Memory B cell (primary cell): ENCODE measurements around the gene CNTN2.

Experiments used
- ATAC-seq: fragments of 150-1000 bp; cut with Tn5 transposase; 2 replicates; pipeline ENCODE4 v1.10.0; 2021; ENCODE audit warnings: low read depth, mild to moderate bottlenecking, moderate library complexity
- DNase-seq, 2 donors: peaks; one replicate each; pipeline ENCODE4 v3.0.0; 2022; ENCODE audit warnings: low spot score in 2 of 2
- H3K27ac Mint-ChIP-seq: one replicate; pipeline ENCODE4 v1.8.0; 2022; ENCODE audit warnings: mild to moderate bottlenecking, moderate library complexity, mixed read lengths
- H3K27me3 Mint-ChIP-seq: one replicate; pipeline ENCODE4 v1.8.0; 2022; ENCODE audit warnings: mixed read lengths
- H3K36me3 Mint-ChIP-seq: one replicate; pipeline ENCODE4 v1.8.0; 2022; ENCODE audit warnings: mild to moderate bottlenecking, mixed read lengths
- H3K4me1 Mint-ChIP-seq: one replicate; pipeline ENCODE4 v1.8.0; 2022; ENCODE audit warnings: mixed read lengths
- H3K4me3 Mint-ChIP-seq: one replicate; pipeline ENCODE4 v1.8.0; 2022; ENCODE audit warnings: mild to moderate bottlenecking, moderate library complexity, mixed read lengths
- H3K9me3 Mint-ChIP-seq: one replicate; pipeline ENCODE4 v1.8.0; 2022; ENCODE audit warnings: mixed read lengths

CNTN2 gene, protein sequence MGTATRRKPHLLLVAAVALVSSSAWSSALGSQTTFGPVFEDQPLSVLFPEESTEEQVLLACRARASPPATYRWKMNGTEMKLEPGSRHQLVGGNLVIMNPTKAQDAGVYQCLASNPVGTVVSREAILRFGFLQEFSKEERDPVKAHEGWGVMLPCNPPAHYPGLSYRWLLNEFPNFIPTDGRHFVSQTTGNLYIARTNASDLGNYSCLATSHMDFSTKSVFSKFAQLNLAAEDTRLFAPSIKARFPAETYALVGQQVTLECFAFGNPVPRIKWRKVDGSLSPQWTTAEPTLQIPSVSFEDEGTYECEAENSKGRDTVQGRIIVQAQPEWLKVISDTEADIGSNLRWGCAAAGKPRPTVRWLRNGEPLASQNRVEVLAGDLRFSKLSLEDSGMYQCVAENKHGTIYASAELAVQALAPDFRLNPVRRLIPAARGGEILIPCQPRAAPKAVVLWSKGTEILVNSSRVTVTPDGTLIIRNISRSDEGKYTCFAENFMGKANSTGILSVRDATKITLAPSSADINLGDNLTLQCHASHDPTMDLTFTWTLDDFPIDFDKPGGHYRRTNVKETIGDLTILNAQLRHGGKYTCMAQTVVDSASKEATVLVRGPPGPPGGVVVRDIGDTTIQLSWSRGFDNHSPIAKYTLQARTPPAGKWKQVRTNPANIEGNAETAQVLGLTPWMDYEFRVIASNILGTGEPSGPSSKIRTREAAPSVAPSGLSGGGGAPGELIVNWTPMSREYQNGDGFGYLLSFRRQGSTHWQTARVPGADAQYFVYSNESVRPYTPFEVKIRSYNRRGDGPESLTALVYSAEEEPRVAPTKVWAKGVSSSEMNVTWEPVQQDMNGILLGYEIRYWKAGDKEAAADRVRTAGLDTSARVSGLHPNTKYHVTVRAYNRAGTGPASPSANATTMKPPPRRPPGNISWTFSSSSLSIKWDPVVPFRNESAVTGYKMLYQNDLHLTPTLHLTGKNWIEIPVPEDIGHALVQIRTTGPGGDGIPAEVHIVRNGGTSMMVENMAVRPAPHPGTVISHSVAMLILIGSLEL

DNA sequence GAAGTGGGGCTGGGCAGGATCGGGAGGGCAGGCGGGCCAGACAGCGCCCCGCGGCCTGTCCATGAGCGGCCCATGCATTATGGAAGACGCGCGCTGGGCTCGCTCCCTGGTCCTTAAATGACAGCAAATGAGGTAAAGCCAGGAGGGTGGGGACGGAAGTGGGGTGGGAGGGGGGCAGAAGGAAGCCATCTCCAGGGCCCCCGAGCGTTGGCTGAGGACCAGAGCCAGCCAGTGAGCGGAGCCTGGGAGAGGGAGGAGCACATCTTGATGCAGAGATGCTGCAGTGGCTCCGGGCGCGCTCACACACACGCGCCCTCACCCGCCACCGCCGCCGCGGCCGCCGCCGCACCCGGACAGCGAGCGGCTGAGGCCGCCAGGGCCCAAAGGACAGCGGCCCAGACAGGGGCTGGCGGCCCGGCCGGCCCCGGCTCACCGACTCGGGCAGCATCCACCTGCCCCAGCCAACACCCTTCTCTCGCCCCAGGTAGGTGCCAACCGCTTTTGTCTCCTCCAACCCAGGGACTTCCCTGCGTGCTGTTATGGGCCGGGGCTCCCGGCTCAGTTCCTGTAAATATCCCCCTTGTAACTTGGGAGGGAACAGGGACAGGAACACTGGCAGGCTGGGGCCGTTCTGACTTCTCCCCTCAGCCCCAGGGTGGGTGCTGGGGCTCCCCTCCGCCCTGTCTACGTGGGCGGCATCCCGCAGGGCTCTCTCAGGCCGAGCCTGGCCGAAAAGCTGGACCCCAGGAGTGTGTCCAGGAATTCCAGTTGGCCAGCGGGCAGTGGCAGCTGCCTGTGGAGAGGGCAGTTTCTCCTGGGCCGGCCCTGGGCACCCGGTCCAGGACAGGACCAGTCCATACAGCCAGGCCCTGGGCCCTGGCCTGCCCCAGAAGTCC lies at the start of gene CNTN2:
Gene CNTN2 (plus strand): TSS at position 302 of the 896 bp plus-strand sequence. CDS start 9,974 bp downstream, outside the sequence.
- ATAC-seq (no peak), DNase-seq (no peak)
- Mint-ChIP-seq H3K4me3 (no peak within 1 kb of the TSS), H3K27ac (no peak within 1 kb of the TSS), H3K27me3 (peaks cover 30% of the 10 kb centered on the region), H3K4me1 (no peaks in the 10 kb centered on the region), H3K9me3 (no peaks in the 10 kb centered on the region), H3K36me3 (no peaks in the 10 kb centered on the region)

DNA sequence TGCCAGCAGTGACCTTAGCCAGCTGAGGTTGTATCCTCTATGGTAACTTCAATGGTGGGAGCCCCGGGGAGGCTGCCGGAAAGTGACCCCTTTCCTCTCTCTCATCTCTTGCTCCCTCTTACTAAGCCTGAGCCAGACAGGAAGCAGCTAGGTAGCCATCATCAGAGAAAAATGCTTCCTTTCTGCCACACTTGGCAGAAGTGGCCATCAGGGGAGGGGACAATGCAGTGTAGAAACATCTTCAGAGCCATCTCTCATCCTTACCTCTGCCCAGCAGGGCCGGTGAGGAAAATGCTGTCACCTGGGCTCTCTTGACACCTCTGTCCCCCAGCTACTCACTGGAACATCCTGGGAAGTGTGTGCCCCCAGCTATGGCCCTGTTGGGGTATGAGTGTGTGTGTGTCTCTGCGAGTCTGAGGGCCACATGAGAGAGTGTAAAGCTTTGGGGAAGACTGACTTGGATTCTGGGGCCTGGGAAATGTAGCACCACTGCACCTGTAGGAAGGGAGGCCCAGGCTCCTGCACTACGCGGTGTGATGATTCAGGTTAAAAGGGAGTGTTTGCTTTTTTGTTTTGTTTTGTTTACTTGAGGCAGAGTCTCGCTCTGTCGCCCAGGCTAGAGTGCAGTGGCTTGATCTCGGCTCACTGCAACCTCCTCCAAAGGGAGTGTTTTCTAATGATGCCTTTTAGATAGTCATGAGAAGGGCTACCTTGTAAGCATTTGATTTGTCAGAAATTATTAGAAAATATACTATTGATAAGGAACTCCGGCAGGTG lies 48.7 kb upstream of the CNTN2 start:
- Mint-ChIP-seq H3K27ac (peak overlapping the region; percentile 0), H3K9me3 (no peaks in the 10 kb centered on the region), H3K27me3 (peaks cover 7% of the 10 kb centered on the region), H3K4me1 (peaks cover 16% of the 10 kb centered on the region), H3K4me3 (no peak overlapping the region), H3K36me3 (no peaks in the 10 kb centered on the region)
- DNase-seq (no peak), ATAC-seq (no peak)

DNA sequence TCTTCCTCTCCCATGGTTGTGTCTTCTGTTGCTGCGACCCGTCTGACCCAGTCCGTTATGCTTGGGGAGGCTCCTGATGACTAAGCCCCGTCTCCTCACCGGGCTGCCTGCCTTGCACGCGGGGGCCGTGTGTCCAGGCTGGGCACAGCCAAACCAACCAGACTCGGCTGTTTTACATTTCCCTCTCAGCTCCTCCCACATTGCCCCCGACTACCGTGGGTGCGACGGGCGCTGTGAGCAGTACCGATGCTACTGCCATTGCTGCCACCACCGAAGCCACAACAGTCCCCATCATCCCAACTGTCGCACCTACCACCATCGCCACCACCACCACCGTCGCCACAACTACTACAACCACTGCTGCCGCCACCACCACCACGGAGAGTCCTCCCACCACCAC lies 46.0 kb upstream of the CNTN2 start:
- no peaks in the 10 kb centered on the region for H3K36me3 Mint-ChIP-seq
- DNase-seq (no peak), ATAC-seq (no peak)
- no peak overlapping the region for H3K4me3 Mint-ChIP-seq
- no peak overlapping the region for H3K27ac Mint-ChIP-seq
- no peaks in the 10 kb centered on the region for H3K9me3 Mint-ChIP-seq
- H3K4me1 Mint-ChIP-seq = peaks cover 14% of the 10 kb centered on the region
- H3K27me3 Mint-ChIP-seq = peaks cover 11% of the 10 kb centered on the region

DNA sequence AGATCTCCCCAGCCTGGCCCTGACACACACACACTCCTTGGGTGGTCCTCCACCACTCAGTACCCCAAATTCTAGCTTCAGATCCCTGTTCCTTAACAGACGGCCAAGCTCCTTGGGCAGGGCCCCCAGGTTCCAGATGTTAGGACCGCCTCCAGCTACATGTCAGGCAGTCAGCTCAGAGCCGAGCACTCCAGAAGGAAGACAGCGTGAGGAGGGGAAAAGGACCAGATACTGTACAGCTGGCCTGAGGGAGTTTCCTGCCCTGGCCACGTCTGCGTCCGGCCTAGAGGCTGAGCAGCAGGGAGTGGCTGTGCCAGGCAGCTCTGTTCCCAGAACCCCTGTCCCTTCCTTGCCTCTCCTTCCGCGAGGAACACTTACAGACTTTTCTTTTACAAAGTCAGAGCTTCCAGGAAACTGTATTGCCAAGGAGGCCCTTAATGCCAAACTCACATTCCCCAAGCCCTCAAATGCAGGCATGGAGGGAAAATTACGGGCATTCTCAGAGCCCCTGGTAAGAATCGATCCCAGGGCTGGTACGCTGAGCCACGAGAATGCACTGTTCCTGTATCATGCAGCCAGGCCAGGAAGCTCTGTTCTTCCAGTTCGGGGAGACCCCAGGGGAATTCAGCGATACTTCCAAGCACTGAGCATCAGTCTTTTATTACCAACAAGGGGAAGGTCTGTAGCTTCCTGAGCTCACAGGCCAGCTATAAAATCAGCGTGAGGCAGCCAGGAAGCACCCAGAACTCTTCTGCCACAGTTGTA lies 45.2 kb upstream of the CNTN2 start:
- Mint-ChIP-seq H3K9me3 (no peaks in the 10 kb centered on the region), H3K36me3 (no peaks in the 10 kb centered on the region), H3K4me3 (no peak overlapping the region), H3K4me1 (peaks cover 6% of the 10 kb centered on the region), H3K27ac (no peak overlapping the region), H3K27me3 (peaks cover 15% of the 10 kb centered on the region)
- DNase-seq = no peak
- ATAC-seq = no peak

DNA sequence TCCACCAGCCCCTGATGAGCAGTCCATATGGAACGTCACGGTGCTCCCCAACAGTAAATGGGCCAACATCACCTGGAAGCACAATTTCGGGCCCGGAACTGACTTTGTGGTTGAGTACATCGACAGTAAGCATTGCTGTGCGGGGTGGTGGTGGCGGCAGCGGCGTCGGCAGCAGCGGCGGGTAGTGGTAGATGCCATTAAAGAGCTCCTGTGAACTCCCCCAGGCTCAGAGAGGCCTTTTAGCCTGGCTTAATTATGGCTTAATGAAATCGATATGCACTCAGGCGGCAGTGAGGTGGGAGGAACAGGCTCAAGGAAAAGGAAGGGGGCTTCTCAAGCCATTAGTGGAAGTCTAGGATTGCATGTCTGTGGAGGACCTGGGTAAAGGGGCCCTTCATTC lies 41.9 kb upstream of the CNTN2 start:
- Mint-ChIP-seq H3K27ac (no peak overlapping the region), H3K4me3 (no peak overlapping the region), H3K36me3 (no peaks in the 10 kb centered on the region), H3K27me3 (peaks cover 20% of the 10 kb centered on the region), H3K4me1 (no peaks in the 10 kb centered on the region), H3K9me3 (no peaks in the 10 kb centered on the region)
- no peak for DNase-seq
- no peak for ATAC-seq

DNA sequence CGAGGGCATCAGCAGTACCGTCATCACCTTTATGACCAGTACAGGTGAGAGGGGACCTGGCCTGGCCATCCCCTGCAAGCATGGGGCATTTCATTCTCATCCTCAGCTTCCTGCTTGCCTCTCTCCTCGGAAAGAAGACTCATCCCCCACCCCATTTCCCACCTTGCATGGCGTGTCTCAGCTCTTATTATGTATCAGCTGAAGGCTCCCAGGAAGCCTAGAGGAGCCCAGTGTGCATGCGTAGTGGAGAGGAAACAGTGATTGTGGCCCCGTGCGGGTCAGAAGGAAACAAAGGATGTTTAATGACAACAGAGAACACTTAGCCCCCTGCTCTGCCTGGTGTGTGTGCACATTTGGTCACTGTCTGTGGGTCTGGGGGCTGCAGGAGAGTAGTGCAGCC lies 40.3 kb upstream of the CNTN2 start:
- DNase-seq (no peak), ATAC-seq (no peak)
- Mint-ChIP-seq H3K4me3 (no peak overlapping the region), H3K27ac (no peak overlapping the region), H3K9me3 (no peaks in the 10 kb centered on the region), H3K27me3 (peaks cover 25% of the 10 kb centered on the region), H3K4me1 (no peaks in the 10 kb centered on the region), H3K36me3 (no peaks in the 10 kb centered on the region)

DNA sequence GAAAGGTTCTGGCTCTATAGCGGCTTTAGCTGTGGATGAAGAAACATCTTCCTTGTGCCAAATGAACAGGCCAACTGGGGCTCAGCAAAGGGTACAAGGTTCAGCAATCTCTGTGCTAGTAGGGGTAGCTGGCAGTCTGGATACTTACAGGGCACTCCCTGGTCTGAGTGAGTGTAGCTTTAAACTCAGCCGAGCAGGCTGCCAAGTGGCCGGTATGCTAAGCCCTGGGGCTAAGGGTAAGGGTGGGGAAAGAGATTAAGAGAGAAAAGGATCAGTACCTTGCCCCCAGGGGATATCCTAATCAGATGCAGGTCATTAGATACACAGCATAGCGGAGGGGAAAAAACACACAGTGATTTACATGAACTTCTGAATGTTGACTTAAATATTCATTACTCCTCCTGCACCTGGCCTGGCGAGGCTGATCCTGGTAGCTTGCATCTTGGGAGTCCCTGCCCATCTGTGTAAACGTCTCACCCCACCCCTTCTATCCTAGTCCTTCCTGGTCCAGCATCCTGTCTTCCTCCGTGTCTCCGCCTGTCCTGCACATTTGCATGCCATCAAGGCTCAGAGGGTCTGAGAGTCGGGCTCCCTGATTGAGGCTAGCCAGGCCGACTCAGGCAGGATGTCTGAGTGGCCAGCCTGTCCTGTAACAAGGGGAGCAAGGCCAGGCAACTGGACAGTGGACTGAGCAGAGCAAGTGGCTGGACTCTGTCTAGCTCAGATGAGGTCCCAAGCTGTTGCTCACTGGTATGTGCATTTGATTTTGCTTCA lies 39.5 kb upstream of the CNTN2 start:
- no peak overlapping the region for H3K27ac Mint-ChIP-seq
- no peaks in the 10 kb centered on the region for H3K4me1 Mint-ChIP-seq
- no peaks in the 10 kb centered on the region for H3K9me3 Mint-ChIP-seq
- DNase-seq (no peak), ATAC-seq (no peak)
- H3K36me3 Mint-ChIP-seq = no peaks in the 10 kb centered on the region
- no peak overlapping the region for H3K4me3 Mint-ChIP-seq
- H3K27me3 Mint-ChIP-seq = peaks cover 25% of the 10 kb centered on the region

DNA sequence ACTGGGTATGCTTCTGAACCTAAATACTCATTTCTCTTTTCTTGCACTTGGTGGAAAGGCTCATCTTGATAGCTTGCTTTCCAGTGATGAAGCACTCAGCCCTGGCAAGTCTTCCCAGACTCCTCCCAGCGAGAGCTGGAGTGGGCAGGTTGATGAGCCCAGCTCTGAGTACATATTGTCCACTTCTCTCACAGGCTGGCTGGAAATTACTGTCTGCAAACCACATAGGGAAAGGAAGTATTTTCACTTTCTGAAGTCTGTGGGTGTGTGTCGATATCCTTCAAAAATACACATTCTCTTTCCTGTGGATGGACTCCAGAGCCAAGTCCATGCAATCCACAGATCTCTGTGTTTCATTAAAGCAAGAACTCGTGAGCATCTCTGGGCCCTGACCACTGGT lies 38.7 kb upstream of the CNTN2 start:
- ATAC-seq = no peak
- H3K27ac Mint-ChIP-seq = no peak overlapping the region
- H3K36me3 Mint-ChIP-seq = no peaks in the 10 kb centered on the region
- DNase-seq = no peak
- H3K4me1 Mint-ChIP-seq = no peaks in the 10 kb centered on the region
- no peak overlapping the region for H3K4me3 Mint-ChIP-seq
- peaks cover 25% of the 10 kb centered on the region for H3K27me3 Mint-ChIP-seq
- H3K9me3 Mint-ChIP-seq = no peaks in the 10 kb centered on the region

DNA sequence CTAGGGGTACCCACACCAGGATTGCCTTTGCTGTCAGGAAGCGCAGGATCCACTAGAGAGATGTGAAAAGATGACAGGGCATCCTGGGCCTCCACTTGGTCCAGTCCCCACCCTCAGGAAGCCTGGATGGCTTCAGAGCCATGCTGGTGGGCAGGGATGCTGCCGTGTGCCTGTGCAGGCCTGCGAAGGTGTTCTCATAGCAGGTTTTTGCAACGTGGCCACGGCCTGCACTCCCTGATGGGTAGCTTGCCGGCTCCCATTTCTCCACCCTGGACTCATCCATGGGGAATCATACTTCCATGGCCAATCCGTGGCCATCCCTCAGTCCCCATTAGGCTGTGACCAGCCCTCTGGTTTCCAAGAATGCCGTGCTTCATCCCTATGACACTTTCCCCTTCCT lies 34.1 kb upstream of the CNTN2 start:
- peaks cover 15% of the 10 kb centered on the region for H3K27me3 Mint-ChIP-seq
- no peaks in the 10 kb centered on the region for H3K9me3 Mint-ChIP-seq
- no peak overlapping the region for H3K4me3 Mint-ChIP-seq
- H3K27ac Mint-ChIP-seq = no peak overlapping the region
- H3K4me1 Mint-ChIP-seq = no peaks in the 10 kb centered on the region
- no peaks in the 10 kb centered on the region for H3K36me3 Mint-ChIP-seq
- ATAC-seq (no peak), DNase-seq (no peak)

DNA sequence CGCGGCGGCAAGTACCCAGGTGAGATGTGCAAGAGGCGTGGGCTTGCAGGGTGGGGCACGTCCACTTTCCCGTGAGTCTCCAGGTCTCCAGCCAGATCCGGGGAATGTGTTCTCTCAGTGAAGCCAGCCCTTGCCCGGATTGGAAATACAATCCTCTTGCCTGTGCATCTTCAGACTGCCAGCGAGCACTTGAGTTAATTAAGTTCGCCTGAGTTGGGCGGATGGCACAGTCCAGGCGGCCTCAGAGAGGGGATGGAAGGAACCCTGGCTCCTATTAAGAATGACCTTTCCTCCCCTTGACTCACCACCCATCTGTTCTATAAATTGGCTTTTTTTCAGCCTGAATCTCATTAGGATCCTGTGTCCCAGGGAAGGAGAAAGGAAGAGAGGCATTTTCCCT lies 33.3 kb upstream of the CNTN2 start:
- Mint-ChIP-seq H3K27ac (no peak overlapping the region), H3K4me3 (no peak overlapping the region), H3K9me3 (no peaks in the 10 kb centered on the region)

DNA sequence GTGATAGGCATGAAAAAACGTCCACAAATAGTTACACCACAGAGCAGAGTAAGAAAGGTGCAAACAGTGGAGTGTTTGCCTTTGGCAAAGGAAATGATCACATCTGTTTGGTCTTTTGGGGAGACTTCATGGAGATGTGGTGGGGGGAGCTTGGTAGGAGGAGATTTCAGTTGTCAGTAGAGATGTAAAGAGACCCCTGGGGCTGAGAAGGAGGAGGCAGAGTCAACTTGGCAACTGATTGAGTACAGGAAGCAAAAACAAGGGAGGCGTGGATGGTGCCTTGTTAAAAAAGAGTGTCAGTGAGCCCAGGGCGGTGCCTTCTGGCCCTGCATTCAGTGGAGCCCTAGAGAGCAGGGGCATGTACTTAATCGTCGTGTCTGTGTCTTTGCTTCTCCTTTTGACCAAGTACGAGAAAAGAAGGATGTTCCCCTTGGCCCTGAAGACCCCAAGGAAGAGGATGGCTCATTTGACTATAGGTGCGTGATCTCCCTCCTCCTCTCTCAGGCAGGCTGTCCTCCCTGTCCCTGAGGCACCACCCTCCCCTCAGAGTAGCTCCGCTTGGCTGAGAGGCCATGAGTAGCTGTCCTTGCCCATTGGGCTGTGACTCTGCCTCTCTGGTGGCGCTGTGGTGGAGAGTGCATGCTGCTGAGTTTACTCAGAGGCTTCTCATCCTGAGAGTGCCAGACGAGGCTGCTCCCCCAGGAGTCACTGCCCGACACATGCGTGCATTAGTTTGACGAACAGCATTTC lies 30.4 kb upstream of the CNTN2 start:
- DNase-seq = no peak
- no peaks in the 10 kb centered on the region for H3K36me3 Mint-ChIP-seq
- no peak overlapping the region for H3K4me3 Mint-ChIP-seq
- no peaks in the 10 kb centered on the region for H3K4me1 Mint-ChIP-seq
- peaks cover 6% of the 10 kb centered on the region for H3K27me3 Mint-ChIP-seq
- H3K27ac Mint-ChIP-seq = no peak overlapping the region
- H3K9me3 Mint-ChIP-seq = no peaks in the 10 kb centered on the region
- no peak for ATAC-seq

More for the DNA sequence above, 33.3 kb upstream of the CNTN2 start:
- H3K36me3 Mint-ChIP-seq = no peaks in the 10 kb centered on the region
- ATAC-seq = no peak
- DNase-seq = no peak
- H3K27me3 Mint-ChIP-seq = peaks cover 18% of the 10 kb centered on the region
- no peaks in the 10 kb centered on the region for H3K4me1 Mint-ChIP-seq
